HG02970 (cell line): ENCODE data around the gene CD2AP.

Source experiments
- ATAC-seq: cut with Tn5 transposase; IDR thresholded peaks from one replicate; pipeline ENCODE4 v1.9.1; 2021; ENCODE audit warnings: mild to moderate bottlenecking, moderate library complexity, moderate number of reproducible peaks; ENCODE audit not compliant: unreplicated experiment, low FRiP score

The CD2AP gene

DNA sequence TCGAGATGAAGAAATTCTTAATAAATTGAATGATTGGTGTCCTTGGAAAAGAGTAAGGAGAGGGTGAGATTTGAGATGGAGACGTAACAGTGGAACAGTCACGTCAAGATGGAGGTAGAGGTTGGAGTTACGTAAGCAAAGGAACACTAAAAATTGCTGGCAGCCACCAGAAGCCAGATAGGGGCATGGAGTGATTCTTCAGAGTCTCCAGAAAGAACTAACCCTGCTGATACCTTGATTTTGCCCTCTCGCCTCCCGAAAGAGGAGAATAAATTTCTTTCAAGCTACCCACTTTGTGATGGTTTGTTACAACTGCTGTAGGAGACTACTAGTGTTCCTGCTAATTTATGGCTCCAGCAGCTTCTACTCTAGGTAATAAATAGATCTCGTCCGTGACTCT, 17.6 kb downstream of the CD2AP start:
- no peak for ATAC-seq

- ATAC-seq = no peak
Measured at GRCh38 chr6:47495954-47496545, 18.5 kb downstream of the CD2AP start.

DNA sequence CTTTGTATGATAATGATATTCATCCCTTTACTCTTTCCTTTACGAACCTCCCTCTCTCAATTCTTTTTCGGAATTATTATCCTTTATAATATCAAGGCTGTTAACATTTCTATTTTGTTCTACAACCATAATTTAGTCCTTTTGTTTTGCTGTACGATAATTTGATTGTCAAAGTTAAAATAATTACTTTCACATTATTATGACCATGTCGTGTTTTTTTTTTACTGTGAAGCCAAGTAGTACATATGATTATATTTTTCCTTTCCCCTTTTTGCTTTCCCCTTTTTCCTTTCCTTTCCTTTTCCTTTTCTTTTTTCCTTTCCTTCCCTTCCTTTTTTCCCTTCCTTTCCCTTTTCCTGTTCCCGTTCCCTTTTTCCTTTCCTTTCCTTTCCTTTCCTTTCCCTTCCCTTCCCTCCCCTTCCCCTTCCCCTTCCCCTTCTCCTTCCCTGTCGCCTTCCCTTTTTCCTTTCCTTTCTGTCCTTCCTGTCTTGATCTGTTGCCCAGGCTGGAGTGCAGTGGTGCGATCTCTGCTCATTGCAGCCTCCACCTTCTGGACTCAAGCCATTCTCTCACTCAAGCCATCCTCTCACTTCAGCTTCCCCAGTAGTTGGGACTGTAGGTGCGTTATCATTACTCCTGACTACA, 19.5 kb downstream of the CD2AP start:
- ATAC-seq = no peak

DNA sequence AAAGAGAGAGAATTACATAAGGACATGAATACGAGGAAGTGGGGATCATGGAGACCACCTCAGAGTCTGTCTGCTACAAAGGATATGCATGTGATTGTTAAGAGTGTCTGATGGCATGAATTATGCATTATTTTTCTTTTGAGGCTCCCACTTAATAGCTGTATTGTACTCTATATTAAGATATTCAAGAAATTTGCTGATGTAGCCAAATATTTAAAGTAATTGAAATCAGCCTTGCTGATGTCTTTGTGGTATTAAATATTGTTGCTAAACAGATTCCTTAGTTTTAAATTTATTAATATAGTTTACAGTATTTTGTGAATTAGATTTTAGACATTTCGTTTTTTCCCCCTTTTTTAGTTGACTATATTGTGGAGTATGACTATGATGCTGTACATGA, 25.3 kb downstream of the CD2AP start:
- no peak for ATAC-seq

GRCh38 chr6:47509937-47510336, 32.3 kb downstream of the CD2AP start:
- ATAC-seq = no peak

GRCh38 chr6:47512872-47513271, 35.3 kb downstream of the CD2AP start:
- no peak for ATAC-seq

DNA sequence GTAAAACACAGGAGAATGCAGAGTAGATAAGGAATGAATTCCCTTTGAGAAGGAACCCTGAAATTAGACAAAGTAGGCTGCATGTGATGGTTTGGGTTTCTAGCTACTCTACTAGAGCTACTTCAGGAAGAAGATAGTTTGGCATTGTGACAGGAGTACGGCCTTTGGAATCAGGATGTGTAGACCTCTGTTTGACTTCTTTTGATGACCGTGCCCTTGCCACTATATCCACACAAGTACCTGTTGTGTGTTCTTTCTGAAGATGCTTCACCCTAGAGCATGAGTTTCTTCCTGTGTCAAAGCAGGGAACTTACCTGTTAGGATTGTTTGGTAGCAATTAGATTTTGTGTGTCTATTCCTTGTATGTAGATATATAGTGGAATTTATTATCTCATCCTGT, 41.7 kb downstream of the CD2AP start:
- no peak for ATAC-seq

GRCh38 chr6:47520282-47520681, 42.7 kb downstream of the CD2AP start:
- no peak for ATAC-seq

- no peak for ATAC-seq
Measured at GRCh38 chr6:47521961-47522360, 44.4 kb downstream of the CD2AP start.

- no peak for ATAC-seq
Measured at GRCh38 chr6:47524136-47524845, 46.7 kb downstream of the CD2AP start.

DNA sequence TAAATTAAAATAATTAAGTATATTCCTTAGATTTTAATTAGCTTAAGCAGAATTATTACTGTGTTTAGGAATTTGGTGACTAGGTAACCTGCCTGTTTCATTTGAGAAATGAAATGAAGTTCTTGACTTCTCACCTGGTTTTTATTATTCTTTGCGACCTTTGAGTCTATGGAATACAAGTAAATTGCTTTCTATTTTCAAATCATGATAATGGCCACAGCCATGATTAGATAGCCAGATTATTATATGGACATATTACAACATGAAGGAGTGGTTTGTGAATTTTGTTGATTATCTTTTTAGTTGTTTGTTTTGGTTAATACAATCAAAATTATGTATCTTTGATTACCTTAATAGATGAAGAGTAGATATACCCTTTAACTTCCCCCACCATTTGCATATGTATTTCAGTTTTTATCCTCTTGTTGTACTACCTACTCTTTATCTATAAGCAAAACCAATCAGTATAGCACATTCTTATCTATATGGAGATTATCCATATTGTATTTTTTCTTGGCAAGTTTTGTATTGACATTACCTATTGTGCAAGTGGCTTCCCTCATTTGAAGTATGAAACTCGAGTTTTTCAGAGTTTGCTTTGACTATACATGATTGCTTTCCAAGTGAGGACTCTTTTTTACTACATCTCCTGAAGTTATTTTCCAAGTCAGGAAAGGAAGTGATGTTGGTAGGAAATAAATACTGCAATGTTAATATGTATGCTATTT, 47.9 kb downstream of the CD2AP start:
- ATAC-seq = no peak

DNA sequence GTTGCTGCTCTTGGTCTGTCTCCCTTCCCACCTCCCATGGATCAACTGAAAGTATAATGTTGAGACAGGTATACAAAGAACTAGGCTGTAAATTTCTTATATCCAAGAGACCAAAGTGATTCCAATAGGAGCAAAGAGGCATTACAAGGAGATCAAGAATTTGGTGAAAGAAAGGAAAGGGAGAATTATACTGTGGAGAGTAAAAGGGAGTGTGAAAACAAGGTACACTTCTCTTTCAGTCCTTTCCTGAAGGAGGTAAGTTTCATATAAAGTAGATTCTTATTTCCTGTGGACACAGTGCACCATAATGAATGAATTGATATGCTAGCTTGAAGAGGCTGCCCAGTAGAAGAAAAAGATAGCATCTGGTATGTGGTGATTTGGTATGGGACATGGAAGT, 49.7 kb downstream of the CD2AP start:
- ATAC-seq = no peak

DNA sequence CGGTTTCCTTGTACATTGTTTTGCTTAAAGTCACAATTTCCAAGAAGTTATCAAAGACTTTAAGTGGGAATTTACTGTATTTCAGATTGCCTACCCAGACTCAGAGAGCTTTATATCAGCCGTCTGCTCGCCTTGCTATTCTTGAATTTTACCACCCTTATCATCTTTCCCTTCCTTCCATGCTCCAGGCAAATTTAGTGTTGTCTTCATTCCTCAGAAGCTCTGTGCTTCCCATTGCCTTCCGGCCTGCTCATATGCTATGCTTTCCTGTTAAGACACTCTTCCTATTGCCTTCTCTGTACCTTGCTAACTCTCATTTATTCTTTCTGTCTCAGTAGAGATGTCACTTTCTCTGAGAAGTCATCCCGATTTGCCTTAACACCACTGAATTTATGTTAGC, 52.1 kb downstream of the CD2AP start:
- ATAC-seq = no peak

- no peak for ATAC-seq
Measured at GRCh38 chr6:47532981-47533585, 55.5 kb downstream of the CD2AP start.

GRCh38 chr6:47534063-47534462, 56.5 kb downstream of the CD2AP start:
- no peak for ATAC-seq

DNA sequence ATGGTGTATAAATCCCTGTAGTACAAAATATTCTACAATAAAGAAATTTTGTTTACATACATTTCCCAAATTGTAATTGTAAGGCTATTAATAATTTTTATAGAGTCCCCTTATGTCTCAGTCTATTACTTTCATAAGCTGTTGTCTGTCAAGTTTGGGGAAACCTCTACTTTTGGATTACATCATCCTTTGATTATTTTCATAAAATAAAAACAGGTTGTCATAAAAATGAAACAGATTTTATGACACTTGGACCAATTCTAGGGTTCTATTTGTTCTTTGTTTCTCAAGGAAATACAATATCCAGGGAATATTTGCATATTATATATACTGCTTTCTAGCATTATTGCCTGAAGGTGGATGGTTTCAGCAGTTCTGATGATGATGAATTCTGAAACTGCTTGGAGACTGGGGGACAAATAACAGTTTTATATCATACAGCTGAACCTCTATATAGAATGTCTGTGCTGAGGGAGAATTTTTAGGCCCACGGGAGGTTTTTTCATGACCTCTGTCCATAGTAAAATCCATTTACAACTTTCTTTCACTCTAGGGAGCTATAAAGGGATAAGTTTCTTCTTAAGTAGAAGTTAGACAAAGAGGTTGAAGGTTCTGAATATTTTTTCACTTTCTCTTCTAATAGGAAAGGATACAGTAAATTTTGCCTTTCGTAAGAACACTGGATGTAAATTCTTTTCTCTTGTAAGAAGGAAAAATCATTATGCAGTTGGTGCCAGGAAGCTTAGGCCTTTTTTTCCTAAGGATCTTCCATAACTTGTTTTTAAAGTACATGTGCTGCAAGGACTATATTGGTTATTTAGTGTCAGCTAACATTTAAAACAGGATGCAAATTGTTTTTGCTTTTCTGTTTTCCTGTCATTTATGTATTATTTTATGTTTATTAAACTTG, 58.0 kb downstream of the CD2AP start:
- no peak for ATAC-seq

- no peak for ATAC-seq
Measured at GRCh38 chr6:47536816-47537401, 59.3 kb downstream of the CD2AP start.

- no peak for ATAC-seq
Measured at GRCh38 chr6:47545223-47545622, 67.6 kb downstream of the CD2AP start.

- no peak for ATAC-seq
Measured at GRCh38 chr6:47551670-47552069, 74.1 kb downstream of the CD2AP start.

DNA sequence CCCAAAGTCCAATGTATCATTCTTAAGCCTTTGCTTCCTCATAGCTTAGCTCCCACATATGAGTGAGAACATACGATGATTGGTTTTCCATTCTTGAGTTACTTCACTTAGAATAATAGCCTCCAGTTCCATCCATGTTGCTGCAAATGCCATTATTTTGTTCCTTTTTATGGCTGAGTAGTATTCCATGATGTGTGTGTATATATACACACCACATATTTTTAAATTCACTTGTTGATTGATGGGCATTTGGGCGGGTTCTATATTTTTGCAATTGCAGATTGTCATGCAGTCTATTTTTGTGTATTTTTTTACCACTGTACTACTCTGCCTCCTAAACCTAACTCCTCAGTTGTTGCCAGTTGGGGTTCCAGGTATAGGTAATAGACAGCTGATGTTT, 74.7 kb downstream of the CD2AP start:
- no peak for ATAC-seq
